Loucy (cell line): ENCODE measurements around the gene PHYHIPL.

ENCODE experiments used
- H2AFZ ChIP-seq: fragments of 200-600 bp; sonication (generic); 2 replicates; pipeline ENCODE4 v1.6.0; 2016; ENCODE audit warnings: antibody characterized with exemption, mild to moderate bottlenecking, low read length, moderate library complexity
- H3F3A ChIP-seq: fragments of 200-600 bp; 2 replicates; pipeline ENCODE4 v1.6.0; 2016; ENCODE audit warnings: antibody characterized with exemption, low read depth, mild to moderate bottlenecking
- H3K27me3 ChIP-seq: fragments of 200-600 bp; sonication (generic); 2 replicates; pipeline ENCODE4 v1.6.1; 2014; ENCODE audit warnings: low read length, mild to moderate bottlenecking; ENCODE audit not compliant: insufficient read depth, poor library complexity, severe bottlenecking
- H3K36me3 ChIP-seq: fragments of 200-600 bp; sonication (generic); 2 replicates; pipeline ENCODE4 v1.6.1; 2016; ENCODE audit warnings: low read length; ENCODE audit not compliant: insufficient read depth
- H3K4me1 ChIP-seq: fragments of 200-600 bp; sonication (generic); 2 replicates; pipeline ENCODE4 v1.5.1; 2014; ENCODE audit warnings: low read length, mild to moderate bottlenecking; ENCODE audit not compliant: insufficient read depth, poor library complexity, severe bottlenecking
- H3K4me2 ChIP-seq: fragments of 200-600 bp; sonication (generic); 2 replicates; pipeline ENCODE4 v1.6.0; 2014; ENCODE audit warnings: antibody characterized with exemption, low read length, low read depth, mild to moderate bottlenecking; ENCODE audit not compliant: poor library complexity, severe bottlenecking
- H3K4me3 ChIP-seq: fragments of 200-600 bp; sonication (generic); 2 replicates; pipeline ENCODE4 v1.5.1; 2014; ENCODE audit warnings: low read length, mild to moderate bottlenecking, mixed read lengths; ENCODE audit not compliant: poor library complexity, severe bottlenecking
- H3K79me2 ChIP-seq: fragments of 200-600 bp; sonication (generic); 2 replicates; pipeline ENCODE4 v1.6.1; 2014; ENCODE audit warnings: low read length; ENCODE audit not compliant: insufficient read depth
- H3K9ac ChIP-seq: fragments of 200-600 bp; sonication (generic); 2 replicates; pipeline ENCODE4 v1.6.0; 2014; ENCODE audit warnings: mild to moderate bottlenecking, low read depth, low read length, moderate library complexity; ENCODE audit not compliant: poor library complexity, severe bottlenecking
- H3K9me2 ChIP-seq: fragments of 200-600 bp; sonication (generic); replicated peaks from 2 replicates; pipeline ENCODE4 v1.6.1; 2016; ENCODE audit warnings: low read depth, low read length, mixed read lengths
- H3K9me3 ChIP-seq: fragments of 200-600 bp; sonication (generic); 2 replicates; pipeline ENCODE4 v1.6.1; 2014; ENCODE audit warnings: mild to moderate bottlenecking, antibody characterized with exemption, low read length, low read depth; ENCODE audit not compliant: insufficient read depth
- H4K20me1 ChIP-seq: fragments of 200-600 bp; sonication (generic); 2 replicates; pipeline ENCODE4 v1.6.0; 2014; ENCODE audit warnings: antibody characterized with exemption, low read length, mild to moderate bottlenecking; ENCODE audit not compliant: insufficient read depth, poor library complexity, severe bottlenecking
- EZH2phosphoT487 ChIP-seq: fragments of 200-600 bp; IDR thresholded peaks from 2 replicates; pipeline ENCODE4 v1.6.1; 2018; ENCODE audit warnings: antibody characterized with exemption, mild to moderate bottlenecking, moderate library complexity, borderline replicate concordance
- TF ChIP-seq, protein P1 (sequence below): fragments of 200-600 bp; sonication (generic); conservative IDR thresholded peaks from 2 replicates; pipeline ENCODE4 v1.5.1; 2014; ENCODE audit warnings: mild to moderate bottlenecking, antibody characterized with exemption, low read length

The PHYHIPL gene

DNA sequence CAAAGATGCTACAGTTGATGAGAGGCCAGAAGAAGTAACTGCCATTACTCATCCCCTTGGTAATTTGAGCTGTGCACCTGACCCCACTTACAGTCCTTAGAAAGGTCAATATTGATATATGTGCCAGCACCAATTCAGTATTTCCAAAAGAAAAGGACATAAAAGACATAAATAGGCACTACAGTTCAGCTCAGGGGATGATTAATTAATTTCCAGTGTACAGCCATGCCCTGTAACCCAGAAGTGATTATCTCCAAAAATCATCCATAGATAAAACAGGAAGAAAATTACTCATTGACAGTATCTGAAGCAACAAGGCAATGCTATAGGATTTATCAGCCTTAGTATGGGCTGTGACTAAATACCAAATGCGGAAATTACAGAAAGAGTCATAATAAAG, 82.4 kb downstream of the PHYHIPL start:
- Histone ChIP-seq H3K4me2 (no peak overlapping the region), H4K20me1 (no peaks in the 10 kb centered on the region), H3K4me1 (no peaks in the 10 kb centered on the region), H3K9me2 (no peaks in the 10 kb centered on the region), H2AFZ (no peak overlapping the region), H3K79me2 (no peaks in the 10 kb centered on the region), H3K9ac (no peak overlapping the region), H3F3A (no peaks in the 10 kb centered on the region), H3K36me3 (no peaks in the 10 kb centered on the region), H3K4me3 (no peak overlapping the region), H3K9me3 (no peaks in the 10 kb centered on the region), H3K27me3 (no peaks in the 10 kb centered on the region)
- no peak for TF ChIP-seq EZH2phosphoT487
- TF ChIP-seq, protein P1, sequence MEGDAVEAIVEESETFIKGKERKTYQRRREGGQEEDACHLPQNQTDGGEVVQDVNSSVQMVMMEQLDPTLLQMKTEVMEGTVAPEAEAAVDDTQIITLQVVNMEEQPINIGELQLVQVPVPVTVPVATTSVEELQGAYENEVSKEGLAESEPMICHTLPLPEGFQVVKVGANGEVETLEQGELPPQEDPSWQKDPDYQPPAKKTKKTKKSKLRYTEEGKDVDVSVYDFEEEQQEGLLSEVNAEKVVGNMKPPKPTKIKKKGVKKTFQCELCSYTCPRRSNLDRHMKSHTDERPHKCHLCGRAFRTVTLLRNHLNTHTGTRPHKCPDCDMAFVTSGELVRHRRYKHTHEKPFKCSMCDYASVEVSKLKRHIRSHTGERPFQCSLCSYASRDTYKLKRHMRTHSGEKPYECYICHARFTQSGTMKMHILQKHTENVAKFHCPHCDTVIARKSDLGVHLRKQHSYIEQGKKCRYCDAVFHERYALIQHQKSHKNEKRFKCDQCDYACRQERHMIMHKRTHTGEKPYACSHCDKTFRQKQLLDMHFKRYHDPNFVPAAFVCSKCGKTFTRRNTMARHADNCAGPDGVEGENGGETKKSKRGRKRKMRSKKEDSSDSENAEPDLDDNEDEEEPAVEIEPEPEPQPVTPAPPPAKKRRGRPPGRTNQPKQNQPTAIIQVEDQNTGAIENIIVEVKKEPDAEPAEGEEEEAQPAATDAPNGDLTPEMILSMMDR = no peak

DNA sequence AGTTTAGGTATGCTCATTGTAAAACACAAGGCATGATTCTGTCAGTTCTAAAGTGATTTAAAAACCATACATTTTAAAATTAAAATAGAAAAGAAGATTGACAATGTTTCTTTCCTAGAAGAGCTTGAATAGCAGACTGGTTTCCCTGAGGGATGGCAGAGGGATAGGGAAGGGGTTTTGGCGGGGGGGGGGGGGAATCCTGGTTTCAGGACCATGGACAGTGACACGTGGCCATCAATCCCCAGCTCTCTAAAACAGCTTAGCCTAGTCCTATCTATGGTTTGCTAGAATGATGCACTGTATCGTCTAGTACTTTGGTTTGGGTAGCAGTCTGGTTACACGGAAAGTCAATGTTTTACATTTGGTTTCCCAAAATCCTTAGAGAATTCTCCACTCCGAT, 88.7 kb downstream of the PHYHIPL start:
- Histone ChIP-seq H3K36me3 (no peaks in the 10 kb centered on the region), H3K9me3 (no peaks in the 10 kb centered on the region), H4K20me1 (no peaks in the 10 kb centered on the region), H3K4me1 (no peaks in the 10 kb centered on the region), H3K4me2 (no peak overlapping the region), H3K9me2 (no peaks in the 10 kb centered on the region), H3K9ac (no peak overlapping the region), H3K79me2 (no peaks in the 10 kb centered on the region), H2AFZ (no peak overlapping the region), H3F3A (no peaks in the 10 kb centered on the region), H3K4me3 (no peak overlapping the region), H3K27me3 (no peaks in the 10 kb centered on the region)
- TF ChIP-seq EZH2phosphoT487 = no peak
- TF ChIP-seq, protein P1 = no peak

DNA sequence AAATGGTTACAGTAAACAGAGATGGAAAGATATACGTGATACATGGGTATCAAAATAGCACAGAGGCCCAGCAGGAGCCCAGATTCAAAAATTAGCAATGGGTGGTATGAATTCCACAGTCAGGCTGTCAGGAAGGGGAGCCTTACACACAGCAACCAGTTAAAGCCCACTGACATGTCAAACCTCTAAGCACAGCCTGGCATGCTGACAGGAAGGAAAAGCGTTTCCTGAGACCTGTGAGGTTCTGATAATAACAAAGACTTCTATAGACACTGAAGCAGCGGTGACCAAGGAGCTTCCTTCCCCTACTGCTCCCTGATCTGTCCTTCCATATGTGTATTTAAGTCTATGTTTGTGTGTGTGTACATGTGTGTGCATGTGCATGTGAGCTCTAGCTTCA, 89.9 kb downstream of the PHYHIPL start:
- Histone ChIP-seq H3K4me1 (no peaks in the 10 kb centered on the region), H3K9ac (no peak overlapping the region), H3K9me3 (no peaks in the 10 kb centered on the region), H2AFZ (no peak overlapping the region), H3K27me3 (no peaks in the 10 kb centered on the region), H3K79me2 (no peaks in the 10 kb centered on the region), H3K36me3 (no peaks in the 10 kb centered on the region), H3F3A (no peaks in the 10 kb centered on the region), H3K9me2 (no peaks in the 10 kb centered on the region), H4K20me1 (no peaks in the 10 kb centered on the region), H3K4me2 (no peak overlapping the region), H3K4me3 (no peak overlapping the region)
- no peak for TF ChIP-seq EZH2phosphoT487
- TF ChIP-seq, protein P1 = no peak
